Liver (tissue), 9 donors: ENCODE measurements around the gene ZIC2. TPM values are rescaled to one million over a fixed set of nuclear protein-coding genes. Genes with fewer than 3 reads are reported as not detected.

Experiments
- DNase-seq: peaks from one replicate; pipeline ENCODE4 v3.0.0-alpha.2; 2017; ENCODE audit warnings: low spot score
- H3K27ac ChIP-seq, 2 donors: one replicate each; pipeline ENCODE4 v1.7.0; 2013; ENCODE audit warnings: inconsistent platforms in 2 of 2, low read length in 2 of 2, control low read depth in 1 of 2, low read depth in 1 of 2, mild to moderate bottlenecking in 1 of 2
- H3K27me3 ChIP-seq, 4 donors: one replicate each; pipeline versions ENCODE4 v1.6.1 to v1.7.0; 2013; ENCODE audit warnings: low read length in 3 of 4, inconsistent platforms in 1 of 4, mild to moderate bottlenecking in 1 of 4, moderate library complexity in 1 of 4; ENCODE audit not compliant: control insufficient read depth in 4 of 4, insufficient read depth in 4 of 4
- H3K36me3 ChIP-seq, 4 donors: one replicate each; pipeline versions ENCODE4 v1.6.1 to v1.7.0; 2013; ENCODE audit warnings: low read length in 3 of 4, mild to moderate bottlenecking in 3 of 4, low read depth in 1 of 4, moderate library complexity in 1 of 4; ENCODE audit not compliant: control insufficient read depth in 4 of 4, insufficient read depth in 3 of 4
- H3K4me1 ChIP-seq, 4 donors: one replicate each; pipeline versions ENCODE4 v1.6.1 to v1.7.0; 2013; ENCODE audit warnings: low read length in 3 of 4, mild to moderate bottlenecking in 3 of 4, moderate library complexity in 1 of 4; ENCODE audit not compliant: control insufficient read depth in 4 of 4, insufficient read depth in 4 of 4
- H3K4me3 ChIP-seq, 3 donors: one replicate each; pipeline versions ENCODE4 v1.6.1 to v1.7.0; 2013; ENCODE audit warnings: low read length in 3 of 3, control low read depth in 1 of 3, low read depth in 1 of 3, mild to moderate bottlenecking in 1 of 3
- H3K9ac ChIP-seq, 2 donors: one replicate each; pipeline ENCODE4 v1.7.0; 2013; ENCODE audit warnings: low read length in 2 of 2, mild to moderate bottlenecking in 2 of 2, moderate library complexity in 2 of 2, control low read depth in 1 of 2, low read depth in 1 of 2
- H3K9me3 ChIP-seq, 4 donors: one replicate each; pipeline versions ENCODE4 v1.6.1 to v1.7.0; 2013; ENCODE audit warnings: low read length in 3 of 4; ENCODE audit not compliant: control insufficient read depth in 4 of 4
- ATF3 ChIP-seq: IDR thresholded peaks from 2 replicates; pipeline ENCODE4 v1.6.1; 2016; ENCODE audit warnings: antibody characterized with exemption
- CTCF ChIP-seq: fragments of 150-350 bp; IDR thresholded peaks from 2 replicates; pipeline ENCODE4 v1.5.1; 2017; ENCODE audit warnings: improper control_type of control experiment, low read depth, low read length; ENCODE audit not compliant: missing input control
- EGR1 ChIP-seq, 2 donors: IDR thresholded peaks; 2 replicates each; pipeline ENCODE4 v1.6.1; 2016 to 2018; ENCODE audit warnings: antibody characterized with exemption in 2 of 2, low read depth in 2 of 2
- FOXA1 ChIP-seq: IDR thresholded peaks from 2 replicates; pipeline ENCODE4 v1.6.1; 2016; ENCODE audit warnings: antibody characterized with exemption
- FOXA2 ChIP-seq: IDR thresholded peaks from 2 replicates; pipeline ENCODE4 v1.6.1; 2016; ENCODE audit warnings: antibody characterized with exemption
- GABPA ChIP-seq, 2 donors: IDR thresholded peaks in 1 of 2; conservative IDR thresholded peaks in 1 of 2; 2 replicates each; pipeline ENCODE4 v1.6.1; 2016; ENCODE audit warnings: antibody characterized with exemption in 2 of 2, mild to moderate bottlenecking in 1 of 2, moderate library complexity in 1 of 2
- HNF4A ChIP-seq, 2 donors: conservative IDR thresholded peaks; 2 replicates each; pipeline ENCODE4 v1.6.1; 2016; ENCODE audit warnings: antibody characterized with exemption in 2 of 2, mild to moderate bottlenecking in 2 of 2
- HNF4G ChIP-seq: IDR thresholded peaks from 2 replicates; pipeline ENCODE4 v1.6.1; 2016; ENCODE audit warnings: antibody characterized with exemption
- JUND ChIP-seq, 2 donors: IDR thresholded peaks; 2 replicates each; pipeline ENCODE4 v1.6.1; 2016; ENCODE audit warnings: antibody characterized with exemption in 2 of 2
- MAX ChIP-seq: IDR thresholded peaks from 2 replicates; pipeline ENCODE4 v1.6.1; 2016; ENCODE audit warnings: antibody characterized with exemption
- NR2F2 ChIP-seq: IDR thresholded peaks from 2 replicates; pipeline ENCODE4 v1.6.1; 2016; ENCODE audit warnings: antibody characterized with exemption
- RAD21 ChIP-seq, 2 donors: IDR thresholded peaks; 2 replicates each; pipeline ENCODE4 v1.6.1; 2016; ENCODE audit warnings: antibody characterized with exemption in 2 of 2, mild to moderate bottlenecking in 2 of 2
- REST ChIP-seq: IDR thresholded peaks from 2 replicates; pipeline ENCODE4 v1.6.1; 2016; ENCODE audit warnings: antibody characterized with exemption, mild to moderate bottlenecking
- RXRA ChIP-seq, 2 donors: IDR thresholded peaks; 2 replicates each; pipeline ENCODE4 v1.6.1; 2017 to 2018; ENCODE audit warnings: antibody characterized with exemption in 2 of 2, mild to moderate bottlenecking in 1 of 2
- SP1 ChIP-seq: IDR thresholded peaks from 2 replicates; pipeline ENCODE4 v1.6.1; 2018; ENCODE audit warnings: antibody characterized with exemption, mild to moderate bottlenecking
- TAF1 ChIP-seq: conservative IDR thresholded peaks from 2 replicates; pipeline ENCODE4 v1.6.1; 2016; ENCODE audit warnings: antibody characterized with exemption, mild to moderate bottlenecking
- YY1 ChIP-seq: IDR thresholded peaks from 2 replicates; pipeline ENCODE4 v1.6.1; 2016; ENCODE audit warnings: antibody characterized with exemption, mild to moderate bottlenecking
- ZBTB33 ChIP-seq: IDR thresholded peaks from 2 replicates; pipeline ENCODE4 v1.6.1; 2016; ENCODE audit warnings: antibody characterized with exemption
- WGBS: extraction: QIAGEN DNeasy Blood & Tissue Kit; methylation state at CpG from one replicate; pipeline ENCODE4 v1.1.7; 2013; 5-methylcytosine and 5-hydroxymethylcytosine counted together
- polyA plus RNA-seq, 2 donors: library from polyadenylated mRNA; stranded (reverse) in 1 of 2; unstranded in 1 of 2; fragments of 200-250 nt in 1 of 2; fragments of >200 nt in 1 of 2; fragmentation: Nextera tagmentation in 1 of 2; extraction: Ambion mirVana in 1 of 2; gene quantifications; one replicate each; pipeline versions ENCODE4 v1.2.1 to v1.2.3, GENCODE V29; 2013 to 2015
- total RNA-seq, 2 donors: library from RNA; depleted of rRNA; stranded (reverse); fragments of >200 nt; gene quantifications; one replicate each; pipeline ENCODE4 v1.2.3, GENCODE V29; 2014
- donor health status: healthy.
- donor health status: healthy.
- donor health status: healthy.
- donor health status: healthy.
- donor health status: healthy.

Gene ZIC2
- total and polyA plus RNA-seq, 4 donors: not detected

GRCh38 chr13:99938635-99939034, 42.9 kb upstream of the ZIC2 start (continued):
- no peak for TF ChIP-seq ATF3

- no peaks in the 10 kb centered on the region for H3K27me3 ChIP-seq
- H3K9me3 ChIP-seq: no peaks in the 10 kb centered on the region
- no peak overlapping the region for H3K4me3 ChIP-seq
- TF ChIP-seq HNF4G (peak; percentile 88), FOXA1 (peak; percentile 0), RXRA (IDR thresholded peaks at IDR 0.05) (peak in 1 of 2 donors; percentile 82), MAX (peak; percentile 87), FOXA2 (peak; percentile 74), HNF4A (conservative IDR thresholded peaks at IDR 0.05) (peak; percentile 94 to 98), NR2F2 (no peak), YY1 (peak; percentile 52), REST (peak; percentile 76), JUND (IDR thresholded peaks at IDR 0.05) (peak in 1 of 2 donors; percentile 57), TAF1 (no peak), ZBTB33 (peak; percentile 68), CTCF (no peak), SP1 (peak; percentile 81), EGR1 (IDR thresholded peaks at IDR 0.05; ENCODE audit: low read depth in 2 of 2) (peak; percentile 19 to 67), GABPA (IDR thresholded peaks at IDR 0.05 in 1 of 2, conservative IDR thresholded peaks at IDR 0.05 in 1 of 2) (peak in 1 of 2 donors; percentile 51), ATF3 (no peak), RAD21 (IDR thresholded peaks at IDR 0.05) (peak; percentile 52 to 64)
- H3K36me3 ChIP-seq: no peaks in the 10 kb centered on the region
- peaks cover 8 to 13% (median 12%) of the 10 kb centered on the region in 4 donors for H3K4me1 ChIP-seq
- H3K27ac ChIP-seq: peak overlapping the region in 1 of 2 donors; percentile 42
- no peak overlapping the region for H3K9ac ChIP-seq
- peak; percentile 67 for DNase-seq
- 29% methylated on average over 7 of the region's 7 CpGs for WGBS
Observed at GRCh38 chr13:99941086-99941485, 40.5 kb upstream of the ZIC2 start.
